K562 (cell line): ENCODE data around the gene GRB10. TPM values are rescaled to one million over a fixed set of nuclear protein-coding genes. Genes with fewer than 3 reads are reported as not detected.

Experiments
- polyA plus RNA-seq, 8 experiments: library from polyadenylated mRNA; depleted of rRNA in 4 of 8; stranded (reverse) in 5 of 8; unstranded in 3 of 8; fragments of >200 nt; fragmentation: Nextera tagmentation in 2 of 8; fragmentation: Illumina TruSeq in 1 of 8; extraction: Ambion mirVana in 2 of 8; extraction: Trizol in 1 of 8; gene quantifications; 2 replicates each; pipeline versions ENCODE4 v1.2.1 to v1.2.3, GENCODE V29; 2011 to 2014; ENCODE audit warnings: inconsistent platforms in 1 of 8, missing spikeins in 1 of 8
- total RNA-seq, 7 experiments: library from RNA; depleted of rRNA in 6 of 7; stranded (reverse); fragments of >200 nt in 6 of 7; fragmentation: Illumina TruSeq in 2 of 7; extraction: Trizol in 2 of 7; gene quantifications; 2 replicates each; pipeline versions ENCODE4 v1.2.1 to v1.2.3, GENCODE V29; 2011 to 2021; ENCODE audit warnings: low replicate concordance in 1 of 7
- TF ChIP-seq, protein P1 (sequence below): fragments of 450-650 bp; IDR thresholded peaks from 2 replicates; pipeline ENCODE4 v1.6.1; 2016; ENCODE audit warnings: low read depth
- TF ChIP-seq, protein P2 (sequence below), 3 experiments: fragments of 200-800 bp in 1 of 3; sonication (Bioruptor generic) in 1 of 3; sonication (generic) in 1 of 3; formaldehyde crosslinking in 1 of 3; IDR thresholded peaks; 2 replicates each; pipeline versions ENCODE4 v1.6.1 to v1.8.0; 2016 to 2022; ENCODE audit warnings: mild to moderate bottlenecking in 2 of 3, missing compliant biosample characterization in 2 of 3, missing genetic modification characterization in 2 of 3, missing genetic modification reagents in 1 of 3

GRB10 gene
- total and polyA plus RNA-seq, 9 of the 15 experiments (the other 6 are each of a cell fraction or from before 2014, with no cell fraction given), result 8.9 to 88.5 (median 40.7) TPM

DNA sequence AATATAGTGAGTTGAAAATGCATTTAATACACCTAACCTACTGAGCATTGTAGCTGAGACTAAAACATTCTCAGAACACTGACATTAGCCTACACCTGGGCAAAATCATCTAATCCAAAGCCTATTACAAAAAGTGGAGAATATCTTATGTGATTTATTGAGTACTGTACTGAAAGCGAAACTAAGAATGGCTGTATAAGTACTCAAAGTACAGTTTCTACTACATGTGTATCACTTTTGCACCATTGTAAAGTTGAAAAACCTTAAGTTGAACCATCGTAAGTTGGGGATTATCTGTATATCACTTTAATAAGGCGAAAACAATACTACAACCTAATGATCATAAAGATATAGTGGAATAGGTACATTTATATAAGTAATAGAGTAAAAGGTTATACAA, 45.4 kb upstream of the GRB10 start (continued):
- TF ChIP-seq, protein P1, sequence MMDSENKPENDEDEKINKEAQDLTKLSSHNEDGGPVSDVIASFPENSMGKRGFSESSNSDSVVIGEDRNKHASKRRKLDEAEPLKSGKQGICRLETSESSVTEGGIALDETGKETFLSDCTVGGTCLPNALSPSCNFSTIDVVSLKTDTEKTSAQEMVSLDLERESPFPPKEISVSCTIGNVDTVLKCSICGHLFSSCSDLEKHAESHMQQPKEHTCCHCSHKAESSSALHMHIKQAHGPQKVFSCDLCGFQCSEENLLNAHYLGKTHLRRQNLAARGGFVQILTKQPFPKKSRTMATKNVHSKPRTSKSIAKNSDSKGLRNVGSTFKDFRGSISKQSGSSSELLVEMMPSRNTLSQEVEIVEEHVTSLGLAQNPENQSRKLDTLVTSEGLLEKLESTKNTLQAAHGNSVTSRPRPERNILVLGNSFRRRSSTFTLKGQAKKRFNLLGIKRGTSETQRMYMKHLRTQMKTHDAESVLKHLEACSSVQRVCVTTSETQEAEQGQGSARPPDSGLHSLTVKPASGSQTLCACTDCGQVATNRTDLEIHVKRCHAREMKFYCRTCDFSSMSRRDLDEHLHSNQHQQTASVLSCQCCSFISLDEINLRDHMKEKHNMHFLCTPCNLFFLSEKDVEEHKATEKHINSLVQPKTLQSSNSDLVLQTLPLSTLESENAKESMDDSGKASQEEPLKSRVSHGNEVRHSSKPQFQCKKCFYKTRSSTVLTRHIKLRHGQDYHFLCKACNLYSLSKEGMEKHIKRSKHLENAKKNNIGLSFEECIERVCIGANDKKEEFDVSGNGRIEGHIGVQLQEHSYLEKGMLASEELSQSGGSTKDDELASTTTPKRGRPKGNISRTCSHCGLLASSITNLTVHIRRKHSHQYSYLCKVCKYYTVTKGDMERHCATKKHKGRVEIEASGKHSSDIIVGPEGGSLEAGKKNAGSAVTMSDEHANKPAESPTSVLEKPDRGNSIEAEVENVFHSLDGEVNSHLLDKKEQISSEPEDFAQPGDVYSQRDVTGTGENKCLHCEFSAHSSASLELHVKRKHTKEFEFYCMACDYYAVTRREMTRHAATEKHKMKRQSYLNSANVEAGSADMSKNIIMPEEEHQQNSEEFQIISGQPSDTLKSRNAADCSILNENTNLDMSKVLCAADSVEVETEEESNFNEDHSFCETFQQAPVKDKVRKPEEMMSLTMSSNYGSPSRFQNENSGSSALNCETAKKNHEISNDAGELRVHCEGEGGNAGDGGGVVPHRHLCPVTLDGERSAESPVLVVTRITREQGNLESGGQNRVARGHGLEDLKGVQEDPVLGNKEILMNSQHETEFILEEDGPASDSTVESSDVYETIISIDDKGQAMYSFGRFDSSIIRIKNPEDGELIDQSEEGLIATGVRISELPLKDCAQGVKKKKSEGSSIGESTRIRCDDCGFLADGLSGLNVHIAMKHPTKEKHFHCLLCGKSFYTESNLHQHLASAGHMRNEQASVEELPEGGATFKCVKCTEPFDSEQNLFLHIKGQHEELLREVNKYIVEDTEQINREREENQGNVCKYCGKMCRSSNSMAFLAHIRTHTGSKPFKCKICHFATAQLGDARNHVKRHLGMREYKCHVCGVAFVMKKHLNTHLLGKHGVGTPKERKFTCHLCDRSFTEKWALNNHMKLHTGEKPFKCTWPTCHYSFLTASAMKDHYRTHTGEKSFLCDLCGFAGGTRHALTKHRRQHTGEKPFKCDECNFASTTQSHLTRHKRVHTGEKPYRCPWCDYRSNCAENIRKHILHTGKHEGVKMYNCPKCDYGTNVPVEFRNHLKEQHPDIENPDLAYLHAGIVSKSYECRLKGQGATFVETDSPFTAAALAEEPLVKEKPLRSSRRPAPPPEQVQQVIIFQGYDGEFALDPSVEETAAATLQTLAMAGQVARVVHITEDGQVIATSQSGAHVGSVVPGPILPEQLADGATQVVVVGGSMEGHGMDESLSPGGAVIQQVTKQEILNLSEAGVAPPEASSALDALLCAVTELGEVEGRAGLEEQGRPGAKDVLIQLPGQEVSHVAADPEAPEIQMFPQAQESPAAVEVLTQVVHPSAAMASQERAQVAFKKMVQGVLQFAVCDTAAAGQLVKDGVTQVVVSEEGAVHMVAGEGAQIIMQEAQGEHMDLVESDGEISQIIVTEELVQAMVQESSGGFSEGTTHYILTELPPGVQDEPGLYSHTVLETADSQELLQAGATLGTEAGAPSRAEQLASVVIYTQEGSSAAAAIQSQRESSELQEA, result no peak
- TF ChIP-seq, protein P2, sequence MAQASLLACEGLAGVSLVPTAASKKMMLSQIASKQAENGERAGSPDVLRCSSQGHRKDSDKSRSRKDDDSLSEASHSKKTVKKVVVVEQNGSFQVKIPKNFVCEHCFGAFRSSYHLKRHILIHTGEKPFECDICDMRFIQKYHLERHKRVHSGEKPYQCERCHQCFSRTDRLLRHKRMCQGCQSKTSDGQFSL (CRISPR knock-in tag; IDR thresholded peaks at IDR 0.05), result no peak
- TF ChIP-seq, protein P2 (tag; IDR thresholded peaks at IDR 0.05), result no peak
